Pancreas (tissue), 10 donors: Measurements from ENCODE around the gene COG1. TPM values are rescaled to one million over a fixed set of nuclear protein-coding genes. Genes with fewer than 3 reads are reported as not detected.

Experiments used
- ATAC-seq, 4 donors: fragments of 200-7000 bp; cut with Tn5 transposase; one replicate each; pipeline versions ENCODE4 v1.8.0 to v1.9.1; 2020; ENCODE audit warnings: mild to moderate bottlenecking in 4 of 4, moderate library complexity in 4 of 4
- DNase-seq, 6 donors: peaks; one replicate each; pipeline ENCODE4 v3.0.0-alpha.2; 2020
- FAIRE-seq: peaks from 2 replicates; lab custom pipeline; 2012; peaks lifted over from hg19 to GRCh38; lab: Jason Lieb, UNC
- H3K27ac ChIP-seq, 4 donors: fragments of 200-600 bp; sonication (generic); 1 replicate in 3 of 4; 2 replicates in 1 of 4; pipeline versions ENCODE4 v1.5.0 to v1.8.0; 2020
- H3K27me3 ChIP-seq, 4 donors: fragments of 200-600 bp; one replicate each; pipeline ENCODE4 v1.8.0; 2021
- H3K36me3 ChIP-seq, 3 donors: fragments of 200-600 bp; sonication (generic) in 1 of 3; one replicate each; pipeline versions ENCODE4 v1.5.0 to v1.8.0; 2020 to 2021
- H3K4me1 ChIP-seq, 3 donors: fragments of 200-600 bp; one replicate each; pipeline ENCODE4 v1.8.0; 2021
- H3K4me3 ChIP-seq, 4 donors: fragments of 200-600 bp; sonication (generic) in 2 of 4; one replicate each; pipeline versions ENCODE4 v1.5.0 to v1.8.0; 2020 to 2021
- H3K9me3 ChIP-seq, 4 donors: fragments of 200-600 bp; one replicate each; pipeline ENCODE4 v1.8.0; 2021
- CTCF ChIP-seq, 4 donors: fragments of 200-600 bp; sonication (generic) in 3 of 4; IDR thresholded peaks; one replicate each; pipeline versions ENCODE4 v1.5.0 to v1.8.0; 2021; ENCODE audit warnings: antibody characterized with exemption in 4 of 4
- WGBS, 2 donors: extraction: QIAGEN DNeasy Blood & Tissue Kit; methylation state at CpG; one replicate each; pipeline ENCODE4 v1.1.7; 2013; 5-methylcytosine and 5-hydroxymethylcytosine counted together
- intact Hi-C, 3 donors: fragments of 100-400 bp; cut with DNase I; formaldehyde crosslinking; loops; one replicate each; pipeline versions ENCODE4 v1.11.1 to v1.14.2; 2022
- polyA plus RNA-seq, 2 donors: library from polyadenylated mRNA; stranded (reverse); fragments of 200-250 nt; gene quantifications; one replicate each; pipeline ENCODE4 v1.2.3, GENCODE V29; 2013
- total RNA-seq, 6 donors: library from RNA; stranded (reverse); fragmentation: NEBNext Ultra II Directional in 4 of 6; extraction: Animal tissue kit (Norgen Biotek cat#: 25700) in 4 of 6; gene quantifications; one replicate each; pipeline versions ENCODE4 v1.2.1 to v1.2.4, GENCODE V29; 2021 to 2023
- donor health status: healthy with polysubstance abuse.
- donor health status: DM: no; HTN: no; CAD: no; lungs with moderate emphysema.
- donor health status: DM: no; HTN: no; CAD: no.
- donor health status: control.
- donor health status: control.
- donor health status: Bipolar disorder and iron deficiency.
- donor health status: DM: yes; HTN: yes; CAD: no.
- donor health status: DM: no; HTN: no; CAD: no.
- donor health status: DM: no; HTN: no; CAD: no.
- donor health status: DM: yes; HTN: yes; CAD: no.

Gene COG1
- total and polyA plus RNA-seq, 8 donors = 21.1 to 29.6 (median 25.5) TPM

- H3K27me3 ChIP-seq = peaks cover 0 to 13% (median 1%) of the 10 kb centered on the region in 4 donors
- H3K9me3 ChIP-seq = no peaks in the 10 kb centered on the region
- peak in 3 of 4 donors; percentile 8 to 28 (median 15) for ATAC-seq
- 2 to 3% methylated on average over 47 to 51 of the region's 51 CpGs for WGBS, 2 donors
- peak in 1 of 6 donors; percentile 60 for DNase-seq
- TF ChIP-seq CTCF (IDR thresholded peaks at IDR 0.05) = no peak
- no peak for FAIRE-seq
- no peaks in the 10 kb centered on the region for H3K36me3 ChIP-seq
- intact Hi-C loops = loop anchor here in 1 of 3 donors (10.0 kb wide), 1 partner anchor 181 kb away; no protein-coding TSS in a partner anchor
- H3K27ac ChIP-seq = no peak overlapping the region
- H3K4me1 ChIP-seq = peaks cover 0 to 4% (median 0%) of the 10 kb centered on the region in 3 donors
- peak overlapping the region in 2 of 4 donors; percentile 8 to 53 for H3K4me3 ChIP-seq
These were observed 27.0 kb upstream of the COG1 start for GRCh38 chr17:73165616-73166404.

DNA sequence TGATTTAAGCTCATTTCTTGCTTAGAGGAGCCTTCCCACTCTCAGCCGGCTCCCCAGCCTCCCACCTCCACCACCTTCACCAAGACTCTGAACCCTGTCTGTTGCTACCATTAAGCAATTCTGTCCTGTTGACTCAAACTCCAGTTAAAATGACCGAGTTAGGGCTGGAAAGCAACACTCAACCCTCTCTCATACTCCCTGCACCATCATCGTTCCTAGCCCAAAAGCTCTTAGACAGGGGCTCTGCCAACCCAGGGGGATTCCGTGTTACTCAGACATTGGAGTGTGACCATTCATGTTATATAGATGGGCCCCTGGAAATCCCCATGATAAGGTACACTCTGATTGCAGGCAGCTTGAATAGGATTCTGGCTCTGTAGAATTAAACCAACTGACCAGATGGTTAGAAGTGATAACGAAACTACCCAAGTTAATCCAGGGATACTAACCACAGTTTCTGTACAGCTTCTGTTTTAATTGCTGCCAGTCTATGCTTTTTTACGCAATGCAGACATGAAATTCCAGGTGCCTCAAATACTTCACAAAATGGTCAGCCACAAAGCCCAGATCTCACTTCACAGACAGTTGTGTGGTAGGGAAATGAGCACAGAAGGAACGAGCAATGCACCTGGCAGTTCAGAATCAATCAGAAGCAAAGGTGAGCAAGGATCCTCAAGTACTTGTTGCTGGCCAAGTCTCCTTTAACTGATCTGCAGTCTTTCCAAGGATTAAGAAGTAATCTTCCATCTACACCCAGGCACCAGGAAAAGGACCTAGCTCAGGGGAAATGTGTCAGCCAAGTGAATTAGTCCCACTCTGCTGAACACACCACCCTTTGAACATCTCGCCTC, 25.9 kb upstream of the COG1 start:
- intact Hi-C loops = loop anchor here in 1 of 3 donors (10.0 kb wide), 1 partner anchor 182 kb away; no protein-coding TSS in a partner anchor
- Histone ChIP-seq H3K27ac (no peak overlapping the region), H3K4me1 (peaks cover 0 to 4% (median 0%) of the 10 kb centered on the region in 3 donors), H3K4me3 (peak overlapping the region in 1 of 4 donors; percentile 53), H3K36me3 (no peaks in the 10 kb centered on the region), H3K9me3 (no peaks in the 10 kb centered on the region), H3K27me3 (peaks cover 0 to 13% (median 1%) of the 10 kb centered on the region in 4 donors)
- TF ChIP-seq CTCF (IDR thresholded peaks at IDR 0.05) = no peak
- DNase-seq = no peak
- ATAC-seq = peak in 1 of 4 donors; percentile 2
- WGBS, 2 donors = 63 to 70% methylated on average over 8 of the region's 8 CpGs
- FAIRE-seq = no peak

- Histone ChIP-seq H3K27me3 (peaks cover 0 to 13% (median 0%) of the 10 kb centered on the region in 4 donors), H3K4me1 (peaks cover 0 to 4% (median 0%) of the 10 kb centered on the region in 3 donors), H3K4me3 (no peak overlapping the region), H3K36me3 (no peaks in the 10 kb centered on the region), H3K27ac (no peak overlapping the region), H3K9me3 (no peaks in the 10 kb centered on the region)
- TF ChIP-seq CTCF (IDR thresholded peaks at IDR 0.05) = no peak
- FAIRE-seq = no peak
- 78 to 89% methylated on average over 6 of the region's 6 CpGs for WGBS, 2 donors
- no peak for ATAC-seq
- DNase-seq = no peak
- intact Hi-C loops = loop anchor here in 1 of 3 donors (10.0 kb wide), 1 partner anchor 184 kb away; no protein-coding TSS in a partner anchor
These were observed 24.2 kb upstream of the COG1 start for GRCh38 chr17:73168667-73169066.

- FAIRE-seq = no peak
These were observed 22.5 kb upstream of the COG1 start for GRCh38 chr17:73170324-73170723.

More at GRCh38 chr17:73170324-73170723, 22.5 kb upstream of the COG1 start:
- ATAC-seq (no peak), DNase-seq (no peak)
- Histone ChIP-seq H3K27me3 (peaks cover 0 to 13% (median 0%) of the 10 kb centered on the region in 4 donors), H3K4me1 (peaks cover 0 to 4% (median 0%) of the 10 kb centered on the region in 3 donors), H3K9me3 (no peaks in the 10 kb centered on the region), H3K27ac (no peak overlapping the region), H3K4me3 (no peak overlapping the region), H3K36me3 (no peaks in the 10 kb centered on the region)
- no peak for TF ChIP-seq CTCF (IDR thresholded peaks at IDR 0.05)
- 83 to 88% methylated on average over 5 of the region's 5 CpGs for WGBS, 2 donors
- intact Hi-C loops = no loop called here
